GM18499 (cell line): ENCODE results near the gene HS3ST6.
"Not testable (repeated sequence)": the region's sequence is repeated elsewhere in the genome, so short reads cannot be mapped to it uniquely, and the experiment has no call there.

Experiments
- ATAC-seq: cut with Tn5 transposase; IDR thresholded peaks from one replicate; pipeline ENCODE4 v1.9.1; 2021; ENCODE audit warnings: moderate number of reproducible peaks; ENCODE audit not compliant: insufficient read depth, unreplicated experiment

Gene HS3ST6

DNA sequence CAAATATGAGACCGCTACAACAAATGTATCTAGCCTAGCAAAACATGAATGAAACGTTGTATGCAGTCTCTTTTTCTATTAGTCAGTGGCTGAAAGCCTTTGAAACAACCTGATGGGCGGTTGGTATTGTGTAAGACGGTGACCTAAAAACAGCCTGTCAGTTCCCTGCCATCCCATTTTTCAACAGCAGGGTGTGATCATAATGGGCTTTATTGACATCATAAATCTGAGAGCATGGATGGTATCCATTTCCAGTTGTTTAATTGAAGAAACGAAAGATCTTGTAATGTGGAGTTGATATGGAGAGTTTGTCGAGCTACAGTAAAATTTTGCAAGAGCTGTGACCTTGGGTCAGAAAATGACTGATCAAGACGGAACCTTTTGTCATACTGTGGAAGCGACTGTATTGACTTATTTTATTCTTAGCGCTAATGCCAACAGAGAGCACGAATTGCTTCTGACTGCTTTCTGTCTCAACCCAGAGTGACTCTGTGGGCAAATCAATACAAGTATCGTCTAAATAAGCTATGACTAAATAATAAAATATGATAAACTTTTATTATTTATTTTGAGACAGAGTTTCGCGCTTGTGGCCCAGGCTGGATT is 34.0 kb downstream of the HS3ST6 start:
- no peak for ATAC-seq

DNA sequence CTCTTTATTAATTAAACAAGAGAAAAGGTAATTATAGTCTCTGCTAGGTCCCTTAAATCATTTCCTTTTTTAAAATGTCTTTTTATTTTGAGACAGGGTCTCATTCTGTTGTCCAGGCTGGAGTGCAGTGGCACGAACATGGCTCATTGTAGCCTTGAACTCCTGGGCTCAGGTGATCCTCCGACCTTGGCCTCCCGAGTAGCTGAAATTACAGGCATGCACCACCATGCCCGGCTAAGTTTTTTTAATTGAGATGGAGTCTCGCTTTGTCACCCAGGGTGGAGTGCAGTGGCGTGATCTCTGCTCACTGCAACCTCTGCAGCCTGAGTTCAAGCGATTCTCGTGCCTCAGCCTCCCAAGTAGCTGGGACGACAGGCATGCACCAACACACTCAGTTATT is 37.0 kb downstream of the HS3ST6 start:
- ATAC-seq: not testable (repeated sequence)

DNA sequence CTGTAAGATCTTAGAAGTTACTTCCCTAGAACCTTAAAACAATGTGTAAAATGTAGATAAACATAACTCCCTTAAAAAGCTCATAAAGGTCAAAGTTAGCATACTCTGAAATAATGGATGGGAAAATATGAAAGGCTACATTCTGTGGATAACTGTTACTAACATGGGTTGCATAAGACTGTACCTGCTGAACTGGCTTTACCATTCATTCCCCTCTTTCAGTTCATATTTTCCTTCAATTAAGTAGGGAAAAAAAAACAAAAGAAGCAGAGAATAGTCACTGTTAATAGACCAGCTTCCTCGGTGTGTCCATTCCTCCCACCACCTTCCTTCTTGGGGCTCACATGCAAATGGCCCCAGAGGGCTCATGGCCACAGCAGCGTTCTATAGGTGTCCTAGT is 38.7 kb downstream of the HS3ST6 start:
- ATAC-seq: no peak

DNA sequence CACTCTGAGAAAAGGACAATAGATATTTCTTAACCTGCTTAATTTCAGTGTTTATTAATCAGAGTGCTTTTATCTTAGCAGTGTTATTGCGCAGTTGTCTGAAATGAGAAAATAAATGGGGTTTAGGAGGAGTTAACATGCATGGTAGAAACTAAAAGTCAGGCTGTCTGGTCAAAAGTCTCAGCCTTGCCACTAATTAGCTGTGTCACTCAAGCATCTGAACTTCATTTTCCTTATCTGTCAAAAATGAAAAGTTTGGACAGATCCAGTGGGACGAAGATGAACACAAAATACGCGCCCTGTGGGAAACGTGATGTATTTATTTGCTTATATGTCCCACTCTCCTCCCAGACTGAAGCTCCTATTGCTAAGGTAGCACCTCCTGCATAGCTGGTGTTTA is 40.0 kb downstream of the HS3ST6 start:
- no peak for ATAC-seq

DNA sequence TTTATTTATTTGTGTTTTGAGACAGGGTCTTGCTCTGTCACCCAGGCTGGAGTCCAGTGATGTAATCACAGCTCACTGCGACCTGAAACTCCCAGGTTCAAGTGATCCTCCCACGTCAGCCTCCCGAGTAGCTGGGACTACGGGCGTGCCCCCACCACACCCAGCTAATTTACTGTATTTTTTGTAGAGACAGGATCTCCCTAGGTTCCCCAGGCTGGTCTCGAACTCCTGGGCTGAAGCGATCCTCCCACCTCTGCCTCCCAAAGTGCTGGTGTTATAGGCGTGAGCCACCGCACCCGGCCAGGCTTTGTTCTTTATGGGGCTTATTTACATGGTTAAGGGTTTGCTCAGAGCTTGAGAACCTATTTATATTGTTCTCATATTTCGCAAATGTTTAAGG is 40.4 kb downstream of the HS3ST6 start:
- ATAC-seq: no peak

DNA sequence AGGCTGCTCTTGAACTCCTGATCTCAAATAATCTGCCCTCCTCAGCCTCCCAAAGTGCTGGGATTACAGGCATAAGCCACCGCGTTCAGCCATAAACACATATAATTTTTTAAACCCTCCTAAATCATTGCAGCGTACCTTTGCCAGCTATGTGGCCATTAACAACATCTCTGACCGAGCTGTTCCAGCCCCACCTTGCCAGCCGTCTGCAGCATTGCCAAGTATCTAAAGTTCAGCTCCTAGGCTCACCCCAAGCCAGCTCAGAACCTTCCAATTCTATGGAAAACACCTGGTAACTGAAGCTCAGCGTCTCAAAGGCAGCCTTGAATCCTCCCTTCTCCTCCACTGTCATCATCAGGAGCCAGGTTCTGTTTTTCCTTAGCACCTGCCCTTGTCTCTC is 41.1 kb downstream of the HS3ST6 start:
- ATAC-seq: no peak

DNA sequence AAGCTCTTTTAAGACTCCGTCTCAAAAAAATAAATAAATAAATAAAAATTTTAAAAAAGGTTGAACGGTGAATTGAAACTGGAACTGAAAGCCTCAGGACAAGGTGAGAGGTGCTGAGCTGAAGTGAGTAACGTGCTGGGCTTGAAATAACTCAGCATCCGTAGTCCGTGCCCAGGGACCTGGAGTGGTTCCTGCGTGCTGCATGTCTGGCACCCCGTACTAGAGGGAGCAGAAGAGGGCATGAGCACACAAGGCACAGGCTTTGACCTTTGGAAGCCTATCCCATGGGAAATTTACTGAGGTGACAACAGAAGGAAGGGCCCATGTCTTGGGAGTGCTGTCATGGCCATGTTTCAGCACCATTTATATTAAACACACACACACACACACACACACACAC is 41.7 kb downstream of the HS3ST6 start:
- ATAC-seq: no peak

DNA sequence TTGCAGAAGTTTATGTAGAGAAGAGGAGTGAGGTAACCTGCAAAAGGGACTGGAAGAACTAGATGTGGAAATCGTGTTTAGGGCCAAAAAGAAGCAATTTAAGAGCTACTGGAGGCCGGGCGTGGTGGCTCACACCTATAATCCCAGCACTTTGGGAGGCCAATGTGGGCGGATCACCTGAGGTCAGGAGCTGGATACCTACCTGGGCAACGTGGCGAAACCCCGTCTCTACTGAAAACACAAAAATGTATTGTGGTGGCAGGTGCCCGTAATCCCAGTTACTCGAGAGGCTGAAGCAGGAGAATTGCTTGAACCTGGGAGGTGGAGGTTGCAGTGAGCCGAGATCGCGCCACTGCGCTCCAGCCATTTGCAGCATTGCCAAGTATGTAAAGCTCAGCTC is 42.1 kb downstream of the HS3ST6 start:
- not testable (repeated sequence) for ATAC-seq

DNA sequence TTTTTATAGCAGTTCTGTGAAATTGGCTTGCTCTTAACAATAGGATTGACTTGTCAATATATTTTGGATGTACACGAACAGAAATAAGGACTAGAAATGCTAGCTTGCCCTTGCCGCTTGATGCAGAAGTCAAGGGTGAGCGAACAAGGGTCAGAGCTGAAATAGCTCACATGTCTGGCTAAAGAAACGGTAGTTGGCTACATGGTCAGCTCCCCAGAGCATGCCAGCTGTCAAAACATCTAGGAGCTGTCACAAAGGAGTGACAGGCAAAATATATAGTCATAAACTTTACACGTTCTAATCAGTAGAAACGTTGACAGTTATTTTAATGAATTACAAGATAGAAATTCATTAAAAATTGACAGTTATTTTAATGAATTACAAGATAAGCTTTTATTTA is 43.4 kb downstream of the HS3ST6 start:
- ATAC-seq: no peak

DNA sequence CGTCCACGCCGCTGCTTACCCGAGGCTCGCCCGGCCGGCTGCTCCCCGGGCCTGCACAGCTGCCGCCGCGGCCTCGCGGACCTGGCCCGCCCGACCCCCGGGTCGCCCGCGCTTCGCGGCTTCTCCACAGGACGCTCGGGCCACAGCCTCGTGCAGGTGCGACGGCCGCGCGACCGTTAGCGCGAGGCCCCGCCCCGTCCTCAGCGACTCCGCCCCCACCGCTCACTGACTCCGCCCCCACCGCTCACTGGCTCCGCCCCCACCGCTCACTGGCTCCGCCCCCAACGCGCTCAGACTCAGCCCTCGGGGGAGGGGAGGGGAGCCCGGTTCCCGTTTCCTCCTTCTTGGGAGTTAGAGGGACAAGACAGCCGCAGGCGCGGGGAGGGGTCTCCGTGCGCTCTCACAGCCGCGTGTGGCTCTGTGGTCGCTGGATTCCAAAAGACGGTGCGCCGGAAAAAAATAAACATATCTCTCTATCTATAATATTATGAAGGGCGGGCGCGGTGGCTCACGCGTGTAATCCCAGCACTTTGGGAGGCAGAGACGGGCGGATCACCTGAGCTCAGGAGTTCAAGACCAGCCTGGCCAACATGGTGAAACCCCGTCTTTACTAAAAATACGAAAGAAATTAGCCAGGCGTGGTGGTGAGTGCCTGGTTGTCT is 46.1 kb downstream of the HS3ST6 start, which contains the start of gene MEIOB:
Gene MEIOB, minus strand, starts transcription at position 191 of the 662 bp plus-strand sequence. CDS start 3,989 bp downstream, outside the sequence.
- no peak for ATAC-seq

DNA sequence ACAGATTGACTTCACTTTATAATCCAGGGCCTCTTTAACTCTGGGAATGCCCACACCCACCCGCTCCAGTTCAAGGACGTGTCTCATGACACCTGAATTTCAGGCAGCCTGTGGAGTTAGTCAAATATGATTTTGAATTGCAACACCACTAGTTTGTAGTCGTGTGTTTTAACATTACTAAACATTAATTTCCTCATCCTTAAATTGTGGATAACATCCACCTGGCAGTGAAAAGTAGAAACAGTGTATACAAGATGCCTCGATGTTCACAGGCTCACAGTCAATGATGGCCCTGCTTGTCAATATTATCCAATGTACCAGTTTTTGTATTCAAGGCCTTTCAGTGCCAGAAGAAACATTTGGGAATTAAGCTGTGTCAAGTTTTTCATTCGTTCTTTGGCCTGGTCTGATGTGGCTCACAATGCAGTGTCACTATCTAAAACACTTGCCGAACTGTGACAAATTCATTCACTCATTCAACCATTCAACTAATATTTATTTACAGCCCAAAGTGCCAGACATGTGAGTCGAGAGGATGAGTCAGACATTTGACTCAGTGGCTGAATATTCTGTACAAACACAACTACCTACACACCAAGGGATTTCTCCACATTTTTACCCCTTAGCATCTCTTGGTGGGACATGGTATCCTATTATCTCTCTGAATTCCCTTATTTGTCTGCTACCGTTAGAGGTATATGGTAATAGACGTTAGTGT is 47.7 kb downstream of the HS3ST6 start:
- no peak for ATAC-seq

DNA sequence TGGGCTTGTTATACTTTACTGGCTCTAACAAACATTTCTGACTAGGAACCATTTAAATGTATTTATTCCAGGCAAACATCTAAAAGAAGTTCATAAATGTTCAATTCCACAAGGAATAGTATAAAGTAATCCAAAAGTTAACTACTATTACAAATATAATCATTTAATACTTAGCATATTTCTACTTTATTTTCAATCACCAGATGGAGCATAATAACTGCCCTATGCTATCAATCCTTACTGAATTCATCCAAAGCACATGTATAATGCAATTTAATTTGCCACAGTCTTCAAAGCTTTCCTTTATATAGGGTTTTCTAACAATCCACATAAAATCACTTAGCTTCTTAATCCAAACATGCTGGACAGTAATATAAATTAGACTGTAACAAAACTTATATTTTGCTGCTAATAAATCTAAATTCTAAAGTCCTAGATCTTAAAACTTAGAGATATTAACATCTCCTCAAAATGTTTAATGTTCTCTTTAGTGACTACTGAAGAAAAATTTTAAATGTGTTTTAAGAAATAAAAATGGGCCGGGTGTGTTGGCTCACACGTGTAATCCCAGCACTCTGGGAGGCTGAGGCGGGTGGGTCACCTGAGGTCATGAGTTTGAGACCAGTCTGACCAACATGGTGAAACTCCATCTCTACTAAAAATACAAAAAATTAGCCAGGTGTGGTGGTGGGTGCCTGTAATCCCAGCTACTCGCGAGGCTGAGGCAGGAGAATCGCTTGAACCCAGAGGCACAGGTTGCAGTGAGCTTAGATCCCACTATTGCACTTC is 52.1 kb downstream of the HS3ST6 start:
- no peak for ATAC-seq

DNA sequence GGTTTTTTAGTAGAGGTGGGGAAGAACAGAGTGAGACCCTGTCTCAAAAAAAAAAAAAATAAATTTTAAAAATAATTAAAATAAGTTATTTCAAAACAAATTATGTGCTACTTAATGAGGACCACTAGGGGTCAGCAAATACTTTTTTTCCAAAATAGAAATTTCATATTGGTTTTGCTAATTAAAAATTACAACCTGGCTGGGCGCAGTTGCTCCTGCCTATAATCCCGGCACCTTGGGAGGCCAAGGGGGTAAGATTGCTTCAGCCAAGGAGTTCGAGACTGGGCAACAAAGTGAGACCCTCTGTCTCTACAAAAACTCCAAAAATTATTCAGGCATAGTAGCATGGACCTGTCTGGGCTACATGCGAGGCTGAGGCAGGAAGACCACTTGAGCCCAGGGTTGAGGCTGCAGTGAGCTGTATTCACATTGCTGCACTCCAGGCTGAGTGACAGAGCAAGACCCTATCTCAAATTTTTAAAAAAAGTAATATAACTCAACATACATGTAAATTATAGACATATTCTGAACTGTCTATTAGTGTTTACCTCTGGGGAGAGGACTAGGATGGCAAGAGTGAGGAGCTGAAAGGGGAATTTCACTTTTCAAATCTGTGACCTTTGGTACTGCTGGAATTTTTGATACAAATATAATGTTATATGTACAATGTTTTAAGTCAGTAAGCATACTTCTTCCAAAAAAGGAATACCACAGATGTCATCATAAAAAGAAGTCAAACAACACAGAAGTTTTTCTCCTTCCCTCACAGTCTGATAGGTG is 54.3 kb downstream of the HS3ST6 start:
- no peak for ATAC-seq

DNA sequence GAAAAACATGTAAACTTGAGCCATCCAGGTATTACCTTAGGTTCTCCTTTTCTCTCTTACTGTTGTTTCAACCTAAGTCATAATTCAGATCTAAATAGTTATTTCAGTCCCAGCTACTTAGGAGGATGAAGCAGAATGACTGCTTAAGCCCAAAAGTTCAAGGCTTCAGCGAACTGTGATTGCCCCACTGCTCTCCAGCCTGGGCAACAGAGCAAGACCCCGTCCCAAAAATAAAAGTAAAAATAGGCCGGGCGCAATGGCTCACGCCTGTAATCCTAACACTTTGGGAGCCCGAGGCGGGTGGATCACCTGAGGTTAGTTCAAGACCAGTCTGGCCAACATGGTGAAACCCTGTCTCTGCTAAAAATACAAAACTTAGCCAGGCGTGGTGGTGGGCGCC is 55.8 kb downstream of the HS3ST6 start:
- ATAC-seq: no peak

DNA sequence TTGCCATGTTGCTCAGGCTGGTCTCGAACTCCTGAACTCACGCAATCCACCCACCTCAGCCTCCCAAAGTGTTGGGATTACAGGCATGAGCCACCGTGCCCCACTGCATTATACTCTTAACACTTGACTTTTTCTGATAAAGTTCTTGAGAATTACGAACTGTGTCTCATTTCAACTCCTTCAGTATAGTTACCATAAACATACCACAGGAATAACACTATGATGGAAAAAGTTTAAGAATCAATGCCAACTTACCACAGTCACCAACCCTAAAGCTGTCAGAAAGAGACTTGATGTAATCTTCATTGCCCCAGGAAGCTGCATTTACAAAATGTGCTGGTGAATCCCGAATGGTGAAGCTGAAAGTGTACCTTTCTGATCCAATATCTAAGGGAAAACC is 56.5 kb downstream of the HS3ST6 start:
- ATAC-seq: no peak
